NK-92 (cell line): Measurements from ENCODE around the gene CAST.

Source experiments
- DNase-seq: peaks from one replicate; lab custom pipeline; 2025; ENCODE audit not compliant: unreplicated experiment; lab: John Stamatoyannopoulos, UW

Gene CAST

GRCh38 chr5:96664669-96665068, 2.5 kb downstream of the CAST start:
- no peak for DNase-seq

- no peak for DNase-seq
These were observed 6.5 kb downstream of the CAST start for GRCh38 chr5:96668725-96669124.

DNA sequence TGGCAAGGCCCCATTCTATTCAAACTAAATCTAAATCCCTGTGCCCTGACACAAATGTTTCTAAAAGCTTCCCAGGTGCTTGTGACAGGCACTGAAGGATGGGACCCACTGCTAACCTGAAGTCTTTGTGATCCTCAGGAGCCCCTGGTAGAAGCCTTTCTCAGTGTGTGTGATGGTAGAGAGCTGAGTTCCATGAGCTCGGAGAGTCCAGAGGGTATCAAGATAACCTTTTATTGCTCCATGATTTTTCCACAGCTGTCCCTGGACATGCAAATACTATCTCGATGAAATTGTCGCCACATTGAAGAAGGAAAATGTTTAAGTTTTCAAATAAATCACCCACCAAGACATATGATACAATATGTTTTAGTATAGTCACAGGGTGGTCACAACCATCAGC, 7.7 kb downstream of the CAST start:
- no peak for DNase-seq

GRCh38 chr5:96671441-96671840, 9.3 kb downstream of the CAST start:
- no peak for DNase-seq

- no peak for DNase-seq
These were observed 11.0 kb downstream of the CAST start for GRCh38 chr5:96673127-96673526.

DNA sequence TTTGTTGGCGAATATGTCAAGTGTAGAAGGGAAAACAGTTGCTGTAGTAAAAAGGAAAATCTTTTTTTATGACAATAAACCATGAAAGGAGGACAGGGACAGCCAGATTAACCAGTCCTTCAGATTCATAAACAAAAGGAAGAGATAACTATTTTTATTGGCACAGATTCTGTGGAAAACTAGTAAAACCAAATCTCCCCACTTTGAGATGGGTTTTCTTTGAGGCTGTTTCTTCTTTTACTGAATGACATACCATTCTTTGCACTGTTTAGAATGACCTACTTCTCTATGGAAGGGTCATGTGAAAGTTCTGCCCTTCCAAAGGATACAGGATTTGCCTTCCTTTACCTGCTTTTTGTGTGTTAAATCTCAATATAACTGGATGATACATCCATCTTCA, 13.7 kb downstream of the CAST start:
- DNase-seq: no peak

- no peak for DNase-seq
These were observed 15.3 kb downstream of the CAST start for GRCh38 chr5:96677496-96677895.

- no peak for DNase-seq
These were observed 17.1 kb downstream of the CAST start for GRCh38 chr5:96679293-96679692.

DNA sequence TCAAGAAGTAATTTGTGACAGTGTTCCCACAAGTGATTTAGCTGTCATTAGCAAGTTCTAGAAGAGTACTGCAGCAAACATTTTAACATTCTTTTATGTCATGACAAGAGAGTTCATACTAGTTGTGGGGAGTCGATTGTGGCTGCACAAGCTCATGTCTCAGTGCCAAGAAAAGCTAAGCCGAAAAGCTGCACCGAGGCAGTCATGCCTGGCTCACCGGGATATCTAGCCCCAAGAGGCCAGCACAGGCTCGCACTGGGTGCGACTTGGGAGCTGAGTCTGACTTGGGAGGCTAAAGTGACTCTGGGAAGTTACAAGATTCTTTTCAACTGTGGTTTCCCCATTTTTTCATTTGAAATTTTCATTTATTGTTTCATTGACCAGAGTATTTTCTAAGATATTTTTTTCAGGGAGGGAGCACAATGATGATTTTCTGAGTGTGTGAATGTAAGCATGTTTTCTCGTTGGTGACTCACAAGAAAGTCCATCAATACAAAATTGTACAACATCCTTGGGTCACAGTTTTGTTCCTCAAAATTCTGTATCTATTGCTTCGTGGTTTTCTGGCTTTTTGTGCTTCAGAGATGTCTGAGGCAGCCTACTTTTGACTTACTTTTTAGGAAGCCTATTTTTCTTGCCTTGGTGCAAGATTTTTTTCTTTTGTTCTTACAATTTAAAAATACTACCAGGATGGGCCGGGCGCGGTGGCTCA, 18.7 kb downstream of the CAST start:
- no peak for DNase-seq

DNA sequence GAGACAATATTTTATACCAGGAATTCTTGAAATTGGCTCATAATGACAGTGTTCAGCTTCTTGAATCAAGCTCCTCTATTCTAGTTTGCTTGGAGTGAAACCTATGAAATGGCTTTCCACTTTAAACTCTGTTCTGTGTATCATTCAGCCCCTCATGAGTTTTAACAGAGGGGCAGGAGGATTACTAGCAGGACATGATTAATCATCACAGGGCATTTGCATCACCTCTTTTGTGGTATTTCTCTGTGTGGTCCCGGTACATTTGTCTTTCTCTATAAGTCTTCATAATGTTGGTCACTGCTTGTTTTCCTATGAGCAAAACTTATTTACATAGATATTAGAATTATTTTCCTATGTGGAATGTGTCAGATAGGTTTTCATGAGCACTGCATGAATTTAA, 21.2 kb downstream of the CAST start:
- DNase-seq: no peak

- no peak for DNase-seq
These were observed 21.6 kb downstream of the CAST start for GRCh38 chr5:96683810-96684209.

GRCh38 chr5:96687080-96687479, 24.9 kb downstream of the CAST start:
- no peak for DNase-seq

DNA sequence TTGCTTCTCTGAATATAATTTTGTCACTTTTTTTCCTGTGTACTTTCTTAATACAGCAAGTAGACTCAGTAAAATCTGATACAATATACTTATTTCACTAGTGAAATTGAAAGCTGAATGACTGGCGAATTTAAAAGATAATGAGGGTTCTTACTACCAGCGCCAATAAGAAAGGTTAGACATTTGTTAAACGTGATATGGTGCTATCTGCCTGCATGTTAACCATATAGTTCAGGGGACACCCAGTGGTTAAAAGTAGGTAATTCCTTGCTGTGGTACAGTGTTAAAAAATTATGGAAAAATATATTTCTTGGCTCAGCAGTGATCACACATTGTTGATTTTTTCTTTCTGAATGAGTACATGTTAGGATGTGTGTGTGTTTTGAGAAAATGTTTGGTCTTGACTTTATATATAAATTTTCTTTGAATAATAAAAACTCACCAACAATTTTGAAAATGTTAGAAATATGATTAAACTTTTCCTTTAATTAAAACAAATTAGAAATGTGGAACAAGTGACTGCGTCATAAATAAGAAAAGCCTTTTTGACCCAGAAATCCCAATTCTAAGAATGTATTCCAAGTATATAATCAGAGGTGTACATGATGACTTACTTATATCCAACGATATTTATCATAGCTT, 25.8 kb downstream of the CAST start:
- DNase-seq: no peak

- no peak for DNase-seq
These were observed 28.7 kb downstream of the CAST start for GRCh38 chr5:96690861-96691260.

DNA sequence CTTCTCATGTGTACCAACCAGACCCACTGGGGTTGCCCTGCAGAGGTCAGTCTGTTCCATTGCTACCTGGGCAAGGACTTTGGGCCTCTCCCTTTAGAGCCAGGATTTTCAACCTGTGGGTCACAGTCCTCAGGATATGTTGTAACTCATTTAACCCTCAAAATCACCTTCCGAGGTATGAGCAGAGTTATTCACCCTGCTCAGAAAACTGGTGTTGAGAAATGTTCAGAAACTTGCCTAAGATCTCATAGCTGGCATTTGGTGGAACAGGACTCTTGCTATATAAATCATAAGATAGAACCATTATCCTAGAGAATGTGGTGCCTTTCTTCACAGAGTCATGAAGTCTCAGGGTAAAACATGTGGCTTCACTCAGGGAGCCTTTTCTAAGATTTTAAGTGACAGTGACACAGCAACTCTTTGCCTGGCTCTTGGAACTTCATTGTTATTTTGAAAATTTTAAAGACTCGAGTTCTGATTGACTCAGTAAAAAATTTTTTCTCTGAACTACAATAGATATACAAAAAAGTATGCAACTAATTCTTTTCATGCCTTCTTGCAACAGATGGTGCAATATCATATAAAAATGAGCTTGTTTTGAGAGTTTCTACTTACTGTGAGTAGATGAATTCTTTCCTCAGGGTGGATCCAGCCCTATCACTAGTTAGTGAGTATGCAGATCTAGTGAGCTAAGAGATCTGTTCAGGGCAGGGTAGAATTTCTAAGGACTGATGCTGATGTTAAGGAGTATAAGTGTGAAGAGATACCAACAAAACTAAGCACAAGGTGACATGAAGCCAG, 29.5 kb downstream of the CAST start:
- DNase-seq: no peak

- DNase-seq: no peak
These were observed 30.3 kb downstream of the CAST start for GRCh38 chr5:96692441-96692840.

DNA sequence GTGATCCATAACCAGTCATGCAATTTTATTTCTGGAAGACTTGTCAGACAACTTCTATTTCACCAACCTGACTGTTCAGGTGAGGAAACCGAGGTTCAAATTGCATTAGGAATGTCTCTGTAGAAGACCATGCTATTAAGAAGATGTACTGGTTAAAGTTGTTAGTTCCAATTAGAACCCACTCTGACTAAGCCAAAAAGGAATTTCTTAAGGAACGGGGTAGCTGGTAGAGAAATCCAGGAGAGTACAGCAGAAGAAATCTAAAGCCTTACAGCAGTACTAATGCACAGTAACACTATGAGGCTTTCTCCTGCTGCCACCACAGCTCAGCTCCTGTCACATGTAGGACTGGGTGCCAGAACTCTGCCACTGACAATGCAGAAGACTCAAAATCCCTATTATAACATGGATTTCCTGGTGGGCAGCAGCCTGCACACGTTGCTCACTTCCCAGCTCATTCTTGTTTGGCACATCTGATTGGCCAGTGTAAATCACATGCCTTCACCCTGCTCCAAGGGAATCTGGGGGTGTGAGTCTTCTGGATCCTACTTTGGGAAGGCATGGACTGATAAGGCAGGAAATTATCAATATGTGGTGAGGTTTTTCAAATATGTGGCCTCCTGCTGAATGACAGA, 37.1 kb downstream of the CAST start:
- no peak for DNase-seq

GRCh38 chr5:96702503-96703383, 40.6 kb downstream of the CAST start:
- DNase-seq: no peak

DNA sequence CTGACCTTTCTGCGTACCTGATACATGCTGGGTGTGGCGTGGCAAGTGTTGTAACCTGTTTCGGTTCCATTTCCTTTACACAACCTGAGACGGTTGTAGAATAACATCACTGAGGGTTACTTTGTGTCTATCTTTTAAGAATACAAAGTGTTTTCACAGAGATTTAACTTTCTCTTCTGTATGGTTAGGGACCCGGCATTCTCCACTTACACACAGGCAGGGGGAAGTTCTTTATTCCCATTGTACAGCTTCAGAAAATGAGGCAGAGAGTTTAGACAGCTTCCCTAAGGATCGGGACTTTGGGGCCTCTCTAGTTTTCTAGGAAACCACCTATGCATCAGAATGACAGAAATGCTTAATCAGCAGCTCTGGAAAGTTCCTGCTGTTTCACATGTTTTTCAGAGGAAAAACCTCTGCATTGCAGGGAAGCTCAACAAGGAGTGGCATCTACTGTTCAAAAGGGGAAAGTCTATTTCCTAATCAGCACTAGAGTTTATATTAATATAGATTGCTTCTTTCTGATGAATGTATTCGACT, 41.3 kb downstream of the CAST start:
- DNase-seq: no peak

DNA sequence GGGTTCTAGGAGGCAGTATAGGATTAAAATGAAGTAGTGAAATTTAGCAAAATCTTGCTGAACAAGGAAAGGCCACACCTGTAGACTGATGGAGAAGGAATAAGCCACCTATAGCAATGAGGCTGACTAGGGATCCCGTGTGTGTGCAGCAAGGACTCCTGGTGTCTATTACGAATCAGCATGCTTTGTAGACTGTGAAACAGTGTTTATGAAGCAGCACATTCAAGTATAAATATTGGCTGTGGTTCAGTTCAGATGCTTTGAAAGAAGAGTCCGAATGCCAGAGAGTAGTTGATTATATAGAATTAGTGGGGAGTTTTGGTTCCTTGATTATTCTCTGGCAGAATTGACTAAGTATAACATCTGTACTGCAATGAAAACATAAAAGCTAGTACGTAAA, 41.8 kb downstream of the CAST start:
- DNase-seq: no peak
